Stimulated activated naive CD8-positive, alpha-beta T cell treated with anti-CD3 and anti-CD28 coated beads, Interleukin-15, Interleukin-2, amounts not matched to agents 100 U/mL and 50 U/mL, for 24 hours (primary cell): ENCODE data around the gene ERN2.
A peak's percentile ranks its signal among the peaks of the same experiment; 100 is the strongest.

Source experiments
- ATAC-seq: fragments of 150-1000 bp; cut with Tn5 transposase; one replicate; pipeline ENCODE4 v1.10.0; 2021
- DNase-seq: peaks from one replicate; pipeline ENCODE4 v3.0.0; 2021

The ERN2 gene

DNA sequence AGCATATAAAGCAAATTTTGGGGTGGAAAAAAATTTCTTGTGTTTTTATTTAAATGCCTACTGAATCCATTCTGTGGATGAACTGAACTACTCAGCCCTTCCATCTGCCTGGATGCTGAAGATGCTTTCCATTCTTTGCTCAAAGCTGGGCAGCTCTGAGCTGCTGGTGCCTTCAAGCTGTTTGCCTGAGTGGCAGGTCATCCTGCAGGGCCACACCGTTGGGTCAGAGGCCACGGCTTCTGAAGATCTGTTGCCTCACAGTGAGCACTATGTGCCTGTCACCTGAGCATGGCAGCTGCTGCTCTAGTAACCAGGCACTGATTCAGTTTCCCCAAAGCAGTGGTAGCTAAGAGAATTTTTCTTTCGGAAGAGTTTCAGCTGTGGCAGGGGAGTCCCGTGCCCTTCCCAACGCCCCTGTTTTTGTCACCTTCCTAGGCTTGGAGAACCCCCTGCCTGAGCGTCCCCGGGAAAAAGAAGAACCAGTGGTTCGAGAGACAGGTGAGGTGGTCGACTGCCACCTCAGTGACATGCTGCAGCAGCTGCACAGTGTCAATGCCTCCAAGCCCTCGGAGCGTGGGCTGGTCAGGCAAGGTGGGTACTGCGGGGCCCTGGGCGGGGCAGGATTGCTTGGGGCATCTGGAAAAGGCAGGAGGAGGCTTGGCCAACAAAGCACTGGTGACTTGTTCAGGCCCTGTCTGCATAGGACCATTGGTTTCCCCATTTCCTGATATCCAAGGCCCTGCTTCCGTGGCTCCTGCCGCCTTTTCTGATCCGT lies 25.8 kb downstream of the ERN2 start:
- DNase-seq: no peak
- no peak for ATAC-seq

DNA sequence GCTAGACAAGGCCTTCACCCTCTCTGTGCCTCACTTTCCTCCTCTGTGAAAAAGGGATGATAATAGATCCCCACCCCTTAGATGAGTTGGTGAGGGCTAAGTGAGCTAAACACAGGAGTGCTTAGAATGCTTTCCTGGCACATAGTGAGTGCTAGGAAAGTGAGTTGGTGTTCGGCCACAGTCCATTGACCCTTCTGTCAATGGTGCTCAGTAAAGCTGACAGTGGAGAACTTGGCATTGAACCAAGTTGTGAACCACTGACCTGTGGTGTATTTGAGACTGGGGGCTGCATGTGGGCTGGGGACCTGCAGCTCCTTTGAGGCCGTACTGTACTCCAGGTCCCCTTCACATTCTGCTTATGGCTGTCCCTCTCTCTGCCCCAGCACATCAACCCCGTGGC lies 29.5 kb downstream of the ERN2 start:
- ATAC-seq (no peak), DNase-seq (no peak)

DNA sequence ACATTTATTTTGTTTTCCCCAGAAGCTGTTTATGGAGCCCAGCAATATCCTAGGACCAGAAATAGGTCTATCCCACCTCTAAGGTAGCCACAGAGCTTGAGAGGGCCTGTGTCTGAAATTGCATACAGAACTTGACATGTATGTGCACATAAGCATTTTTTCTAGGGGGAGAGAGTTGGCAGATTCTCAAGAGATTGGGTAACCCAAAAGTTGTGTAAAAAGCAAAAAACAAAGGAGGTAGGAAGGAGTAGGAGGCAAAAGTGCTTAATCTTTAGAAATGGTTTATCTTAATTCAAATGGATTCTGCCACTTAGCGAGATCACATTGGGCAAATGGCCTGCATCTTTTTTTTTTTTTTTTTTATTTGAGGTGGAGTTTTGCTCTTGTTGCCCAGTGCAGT lies 30.8 kb downstream of the ERN2 start:
- ATAC-seq (no peak), DNase-seq (no peak)

DNA sequence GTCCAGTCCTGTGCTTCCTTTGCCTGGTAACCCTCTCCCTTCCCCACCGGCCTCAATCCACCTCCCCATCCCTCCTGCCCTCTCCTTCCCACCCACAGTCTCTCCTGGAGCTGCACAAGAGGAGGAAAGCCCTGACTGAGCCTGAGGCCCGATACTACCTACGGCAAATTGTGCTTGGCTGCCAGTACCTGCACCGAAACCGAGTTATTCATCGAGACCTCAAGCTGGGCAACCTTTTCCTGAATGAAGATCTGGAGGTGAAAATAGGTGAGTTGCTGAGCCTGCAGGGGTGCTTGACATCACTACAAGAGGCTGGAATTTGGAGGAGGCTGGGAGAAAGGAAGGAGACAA lies 33.1 kb downstream of the ERN2 start:
- ATAC-seq: no peak
- no peak for DNase-seq

DNA sequence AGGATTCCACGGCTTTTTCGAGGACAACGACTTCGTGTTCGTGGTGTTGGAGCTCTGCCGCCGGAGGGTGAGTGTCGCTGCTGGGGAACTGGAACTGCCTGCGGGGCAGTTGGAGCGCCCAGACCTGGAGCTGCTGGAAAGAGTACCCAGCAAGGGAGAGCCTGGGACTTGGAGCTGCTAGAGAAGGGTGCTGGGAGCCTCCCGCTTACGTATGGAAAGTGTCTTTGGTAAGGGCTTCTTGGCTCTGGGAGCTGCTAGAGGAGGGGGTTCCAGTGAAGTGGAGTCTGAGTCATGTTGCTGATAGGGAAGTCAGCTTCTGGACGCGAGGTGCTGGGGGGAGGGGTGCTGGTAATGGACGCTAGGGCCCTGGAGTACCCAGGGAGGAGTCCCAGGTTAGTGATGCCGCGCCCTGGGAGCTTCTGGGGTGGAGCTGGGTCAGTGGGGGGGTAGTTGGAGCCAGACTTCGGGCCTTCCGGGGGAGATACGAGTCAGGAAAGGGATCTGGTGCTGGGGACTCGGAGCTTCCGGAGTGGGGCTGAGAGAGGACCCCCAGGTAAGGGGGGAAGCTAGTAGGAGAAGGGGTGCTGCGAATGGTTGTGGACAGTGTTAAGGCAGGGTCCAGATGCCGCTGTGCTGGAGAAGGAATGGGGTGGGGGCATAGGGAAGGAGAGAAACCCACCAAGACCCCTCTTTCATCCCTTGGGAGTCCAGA lies 33.6 kb downstream of the ERN2 start:
- ATAC-seq (no peak), DNase-seq (peak; percentile 51)

DNA sequence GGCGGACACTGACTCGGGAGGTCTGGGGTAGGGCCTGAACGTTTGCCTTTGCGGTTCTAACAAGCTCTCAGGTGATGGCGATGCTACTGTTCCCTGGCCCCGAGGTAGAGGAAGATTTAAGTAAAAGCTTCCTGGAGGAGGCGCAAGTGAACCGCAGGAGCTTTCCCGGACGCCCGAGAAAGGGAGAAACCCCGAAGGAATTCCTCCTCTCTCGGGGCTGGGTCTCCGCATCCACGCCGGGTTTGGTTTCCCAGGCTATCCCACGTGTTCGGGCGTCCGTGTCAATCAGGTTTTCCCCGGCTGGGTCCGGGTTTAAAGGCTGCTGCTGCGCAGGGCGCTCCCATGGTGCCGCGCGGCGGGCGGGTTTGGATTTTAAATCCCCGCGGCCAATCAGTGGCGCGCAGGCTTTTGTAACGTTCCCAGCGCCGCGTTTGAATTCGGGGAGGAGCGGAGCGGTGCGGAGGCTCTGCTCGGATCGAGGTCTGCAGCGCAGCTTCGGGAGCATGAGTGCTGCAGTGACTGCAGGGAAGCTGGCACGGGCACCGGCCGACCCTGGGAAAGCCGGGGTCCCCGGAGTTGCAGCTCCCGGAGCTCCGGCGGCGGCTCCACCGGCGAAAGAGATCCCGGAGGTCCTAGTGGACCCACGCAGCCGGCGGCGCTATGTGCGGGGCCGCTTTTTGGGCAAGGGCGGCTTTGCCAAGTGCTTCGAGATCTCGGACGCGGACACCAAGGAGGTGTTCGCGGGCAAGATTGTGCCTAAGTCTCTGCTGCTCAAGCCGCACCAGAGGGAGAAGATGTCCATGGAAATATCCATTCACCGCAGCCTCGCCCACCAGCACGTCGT lies 34.4 kb downstream of the ERN2 start, which contains the start of gene PLK1:
PLK1 (plus strand) TSS at position 460 of the 844 bp plus-strand sequence; CDS start at position 504, 44 bp downstream.
- ATAC-seq (peak; percentile 97), DNase-seq (peak; percentile 87)

DNA sequence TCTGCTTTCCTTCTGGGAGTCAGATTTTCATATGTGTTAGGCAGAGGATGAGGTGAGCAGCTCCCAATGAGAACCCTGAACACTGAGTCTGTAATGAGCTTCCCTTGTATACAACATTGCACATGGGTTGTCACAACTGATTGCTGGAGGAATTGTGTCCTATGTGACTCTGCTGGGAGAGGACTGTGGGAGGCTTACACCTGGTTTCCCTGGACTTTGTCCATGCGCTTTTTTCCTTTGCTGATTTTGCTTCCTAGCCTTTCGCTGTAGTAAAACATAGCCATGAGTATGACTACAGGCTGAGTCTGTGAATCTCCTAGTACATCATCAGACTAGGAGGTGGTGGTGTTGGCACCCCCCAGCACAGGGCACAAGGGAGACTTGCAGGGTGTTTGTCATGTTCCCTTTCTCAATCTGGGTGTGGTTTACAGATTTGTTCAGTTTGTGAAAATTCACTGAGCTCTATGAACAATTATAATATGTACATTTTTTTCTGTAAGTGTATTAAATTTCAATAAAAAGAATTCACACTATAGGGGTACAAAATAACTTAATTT lies 36.0 kb downstream of the ERN2 start:
- ATAC-seq (no peak), DNase-seq (no peak)

DNA sequence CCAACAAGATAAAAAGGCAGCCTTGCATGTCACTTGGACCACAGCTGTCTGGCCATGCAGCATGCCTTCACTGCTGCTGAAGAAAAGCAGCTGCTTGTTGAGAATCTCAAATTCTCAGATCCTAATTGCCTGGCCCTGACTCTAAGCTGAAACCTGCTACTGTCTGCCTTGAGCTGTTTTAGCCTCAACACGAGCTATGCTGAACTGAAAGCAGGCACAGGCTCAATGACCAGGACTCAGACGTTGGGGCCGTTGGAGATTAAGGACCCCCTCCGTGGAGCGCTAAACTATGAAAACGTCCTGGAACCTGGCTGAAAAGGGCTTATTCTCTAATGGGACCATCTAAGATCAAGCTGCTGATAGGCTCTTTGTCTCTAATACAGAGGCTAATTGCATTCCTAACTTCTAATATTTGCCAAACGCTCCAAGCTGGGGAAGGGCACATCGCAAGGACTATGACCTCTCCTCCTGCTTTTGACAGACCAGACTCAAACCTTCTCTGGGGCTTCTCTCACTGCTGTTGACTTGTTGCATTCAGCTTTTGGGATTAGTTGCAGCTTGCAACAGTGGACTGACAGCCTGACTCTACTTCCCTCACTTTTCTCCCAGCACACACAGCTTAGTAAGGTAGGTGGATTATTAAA lies 38.9 kb downstream of the ERN2 start:
- ATAC-seq (no peak), DNase-seq (no peak)

DNA sequence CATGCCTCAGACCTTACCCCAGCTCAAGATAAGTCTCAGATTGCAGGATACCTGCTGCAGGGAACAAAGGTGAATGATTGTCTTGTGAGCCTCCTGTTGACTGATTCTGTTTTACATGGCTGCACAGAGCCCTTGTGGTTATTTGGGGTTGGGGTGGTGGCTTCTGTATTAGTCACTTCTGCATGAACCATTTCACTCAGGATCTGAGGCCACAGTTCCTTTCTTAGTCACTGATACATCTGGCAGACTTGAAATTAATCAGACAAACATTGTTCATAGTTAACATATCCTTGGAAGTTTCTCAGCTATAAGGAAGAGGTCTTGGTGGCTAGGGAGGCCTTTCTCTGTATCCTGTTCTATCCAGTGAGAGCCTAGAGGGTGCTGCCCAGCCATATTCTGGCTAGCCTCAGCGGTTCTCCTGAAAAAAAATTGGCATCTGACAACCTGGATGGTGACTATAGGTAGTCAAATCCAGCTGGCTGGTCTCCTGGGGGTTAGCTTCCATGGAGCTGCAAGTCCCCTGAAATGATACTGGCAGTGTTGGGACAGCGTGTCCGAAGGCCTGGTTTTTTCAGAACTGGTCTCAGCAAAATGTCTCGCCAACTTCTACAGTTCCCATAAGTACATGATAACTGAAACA lies 42.8 kb downstream of the ERN2 start:
- DNase-seq (peak; percentile 55), ATAC-seq (peak; percentile 98)

DNA sequence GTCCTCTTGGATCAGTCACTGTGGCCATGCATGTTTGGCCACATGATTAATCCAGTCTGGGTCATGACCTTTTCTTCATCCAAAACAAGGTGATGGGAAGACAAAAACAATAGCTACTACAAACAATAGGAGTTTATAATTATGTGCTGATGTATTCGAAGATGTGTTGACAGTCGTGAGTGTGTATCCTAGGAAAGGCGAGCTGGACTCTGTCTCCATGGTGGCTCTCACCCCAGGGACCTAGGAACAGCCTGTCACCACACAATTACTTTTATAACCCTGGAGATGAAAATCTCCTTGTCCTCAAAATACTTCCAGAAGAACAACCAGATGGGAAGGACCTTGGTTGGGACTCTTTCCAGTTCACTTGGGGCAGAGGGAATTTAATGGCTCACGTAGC lies 44.1 kb downstream of the ERN2 start:
- no peak for DNase-seq
- ATAC-seq: no peak

DNA sequence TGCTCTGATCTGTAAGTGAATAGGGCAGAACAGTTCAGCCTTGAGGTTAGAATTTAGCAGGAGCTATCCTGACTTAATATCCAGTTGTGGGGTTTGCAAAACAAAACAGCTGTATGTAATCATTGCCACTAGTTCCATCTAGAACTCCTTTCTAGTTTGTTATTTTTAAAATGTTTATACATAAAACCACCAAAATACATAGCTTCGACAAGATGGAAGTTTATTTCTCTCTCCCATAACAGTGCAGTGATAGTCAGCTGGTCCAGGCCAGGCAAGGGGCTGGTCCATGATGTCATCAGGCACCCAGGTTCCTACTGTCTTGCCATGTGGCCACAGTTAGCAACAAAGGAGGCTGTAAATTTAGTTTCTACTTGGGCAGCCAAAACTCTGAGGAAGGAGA lies 44.8 kb downstream of the ERN2 start:
- no peak for ATAC-seq
- no peak for DNase-seq

DNA sequence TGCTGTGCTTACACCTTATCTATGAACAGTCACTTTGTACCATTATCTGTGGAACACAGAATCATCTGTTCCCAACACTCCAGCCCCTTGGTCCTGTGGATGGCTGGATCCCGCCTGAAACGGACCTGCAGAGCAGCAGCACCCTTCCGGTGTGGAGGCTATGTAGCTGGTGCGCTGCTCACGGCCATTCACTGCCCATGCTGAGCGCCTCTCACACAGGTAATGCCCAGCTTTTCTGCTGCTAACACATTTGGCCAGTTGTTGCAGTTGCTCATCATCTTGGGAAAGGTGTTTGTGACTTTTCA lies 45.7 kb downstream of the ERN2 start:
- ATAC-seq: no peak
- no peak for DNase-seq

DNA sequence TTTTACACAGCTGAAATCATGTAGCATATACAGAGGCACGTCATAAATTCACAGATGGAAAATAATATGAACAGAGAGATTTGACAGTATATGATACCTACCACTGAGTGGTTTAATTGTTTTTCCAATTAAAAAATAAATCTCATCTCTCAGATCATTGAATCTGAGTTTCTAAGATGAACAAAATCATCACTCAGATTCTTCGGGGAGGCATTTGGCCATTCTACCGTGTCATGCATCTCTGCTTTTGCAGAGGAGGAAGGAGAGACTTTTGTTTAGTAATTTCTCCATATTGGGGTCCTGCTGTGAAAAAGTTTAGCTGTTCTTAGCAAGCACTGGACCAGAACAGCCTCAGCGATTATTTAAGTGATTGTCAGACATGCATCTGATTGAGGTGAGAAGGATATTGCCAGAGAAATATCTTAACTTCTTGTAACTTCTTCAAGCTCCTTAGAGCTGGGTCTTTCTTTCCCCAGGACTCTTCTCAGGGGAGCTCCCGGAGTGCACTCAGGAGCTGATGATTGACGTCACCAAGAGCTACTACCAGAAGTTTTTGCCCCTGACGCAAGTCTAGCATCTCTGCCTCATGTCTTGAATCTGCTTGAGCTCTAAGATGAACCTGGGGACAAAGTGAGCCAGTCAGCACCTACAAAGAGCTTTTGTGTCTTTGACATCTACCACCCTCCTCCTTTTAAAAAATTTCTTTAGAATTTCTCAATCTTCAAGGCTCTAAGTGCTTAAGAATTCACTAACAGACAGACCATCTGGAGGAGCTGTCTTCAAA lies 46.3 kb downstream of the ERN2 start:
- ATAC-seq: no peak
- DNase-seq: no peak

DNA sequence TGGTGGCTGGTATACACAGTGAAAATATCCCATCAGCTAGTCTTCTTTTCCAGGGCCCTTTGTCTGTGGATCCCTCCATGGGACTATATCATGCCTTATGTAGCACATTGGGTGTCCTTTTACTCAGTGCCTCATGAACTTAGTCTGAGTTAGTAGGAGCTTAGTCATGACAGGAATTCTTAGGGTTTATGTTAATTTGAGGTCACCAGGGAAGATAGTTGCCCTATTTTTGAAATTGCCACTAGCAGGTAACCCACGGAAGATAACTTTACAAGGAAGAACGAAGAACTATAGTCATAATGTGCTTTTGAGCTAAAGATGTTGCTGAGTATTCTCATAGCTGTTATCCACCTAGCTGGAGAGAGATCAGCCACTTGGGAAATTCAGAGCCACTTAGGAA lies 49.1 kb downstream of the ERN2 start:
- DNase-seq: no peak
- ATAC-seq: peak; percentile 28

DNA sequence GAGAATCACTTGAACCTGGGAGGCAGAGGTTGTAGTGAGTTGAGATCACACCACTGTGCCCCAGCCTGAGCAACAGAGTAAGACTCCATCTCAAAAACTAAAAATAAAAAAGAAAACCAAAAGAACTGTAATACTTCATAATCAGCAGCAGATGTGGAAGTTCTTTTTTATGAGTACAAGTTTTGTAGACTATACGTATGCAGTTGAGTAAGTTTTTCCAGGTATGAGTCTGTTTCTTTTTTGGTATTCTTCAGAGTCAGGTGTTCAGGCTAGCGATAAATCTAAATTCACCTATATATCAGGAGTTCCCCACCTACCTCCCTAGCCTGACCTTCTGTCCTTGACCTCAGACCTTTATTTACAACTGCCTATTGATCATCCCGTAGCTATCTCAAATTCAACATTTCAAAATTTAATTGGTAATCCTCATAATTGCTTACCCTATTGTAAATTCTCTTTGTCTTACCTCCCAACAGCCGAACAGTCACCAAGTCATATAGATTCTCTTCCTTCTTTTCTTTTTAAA lies 61.0 kb downstream of the ERN2 start:
- DNase-seq (no peak), ATAC-seq (peak; percentile 36)

DNA sequence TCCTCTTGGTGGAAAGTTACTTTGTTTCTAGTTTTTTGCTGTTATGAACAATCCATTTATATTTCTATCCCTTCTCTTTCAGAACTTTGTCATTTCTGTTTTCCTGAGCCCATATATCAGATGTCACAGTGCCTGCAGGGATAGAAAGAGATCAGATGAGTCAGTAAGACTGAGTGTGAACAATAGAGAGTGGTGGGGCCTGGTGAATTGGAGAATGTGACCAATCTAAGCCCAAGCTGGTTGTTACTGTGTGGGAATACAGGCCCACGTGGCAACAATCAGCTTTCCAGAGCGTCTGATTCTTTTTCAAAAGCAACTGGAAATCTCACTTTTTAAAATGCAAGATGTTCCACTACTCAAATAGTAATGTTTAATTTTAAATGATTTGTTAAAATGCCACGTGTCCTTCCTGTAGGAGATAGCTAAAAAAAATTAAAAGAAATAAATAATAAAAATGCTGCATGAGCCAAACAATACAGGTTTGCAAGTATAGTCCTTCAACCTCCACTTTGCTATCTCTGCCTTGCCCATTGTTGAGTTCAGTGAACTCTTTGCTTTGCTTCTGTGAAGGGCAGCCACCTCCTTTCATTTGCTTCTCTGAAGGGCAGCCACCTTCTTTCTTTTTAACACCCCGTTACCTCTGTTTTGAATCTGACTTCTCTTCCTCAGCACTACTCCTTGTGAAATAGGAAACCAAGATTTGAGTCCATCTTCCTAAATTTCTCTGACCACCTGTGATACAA lies 62.2 kb downstream of the ERN2 start:
- ATAC-seq (peak; percentile 76), DNase-seq (no peak)

DNA sequence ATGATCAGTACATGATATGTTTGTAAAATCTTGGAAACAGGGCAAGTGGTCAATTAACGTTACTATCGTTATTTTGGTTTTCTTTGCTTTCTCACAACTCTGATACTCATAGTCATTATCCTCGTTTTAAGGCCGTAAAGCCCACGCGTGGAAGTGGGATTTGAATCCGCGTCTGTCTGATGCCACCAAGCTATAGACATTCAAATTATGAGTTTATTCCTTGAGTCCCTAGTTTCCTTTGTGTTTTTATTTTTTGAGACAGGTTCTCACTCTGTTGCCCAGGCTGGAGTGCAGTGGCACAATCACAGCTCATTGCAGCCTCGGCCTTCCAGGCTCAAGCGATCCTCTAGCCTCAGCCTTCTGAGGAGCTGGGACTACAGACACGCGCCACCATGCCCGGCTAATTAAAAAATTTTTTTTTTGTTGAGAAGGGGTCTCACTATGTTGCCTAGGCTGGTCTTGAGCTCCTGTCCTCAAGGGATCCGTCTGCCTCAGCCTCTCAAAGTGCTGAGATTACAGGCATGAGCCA lies 70.7 kb downstream of the ERN2 start:
- DNase-seq (no peak), ATAC-seq (no peak)

DNA sequence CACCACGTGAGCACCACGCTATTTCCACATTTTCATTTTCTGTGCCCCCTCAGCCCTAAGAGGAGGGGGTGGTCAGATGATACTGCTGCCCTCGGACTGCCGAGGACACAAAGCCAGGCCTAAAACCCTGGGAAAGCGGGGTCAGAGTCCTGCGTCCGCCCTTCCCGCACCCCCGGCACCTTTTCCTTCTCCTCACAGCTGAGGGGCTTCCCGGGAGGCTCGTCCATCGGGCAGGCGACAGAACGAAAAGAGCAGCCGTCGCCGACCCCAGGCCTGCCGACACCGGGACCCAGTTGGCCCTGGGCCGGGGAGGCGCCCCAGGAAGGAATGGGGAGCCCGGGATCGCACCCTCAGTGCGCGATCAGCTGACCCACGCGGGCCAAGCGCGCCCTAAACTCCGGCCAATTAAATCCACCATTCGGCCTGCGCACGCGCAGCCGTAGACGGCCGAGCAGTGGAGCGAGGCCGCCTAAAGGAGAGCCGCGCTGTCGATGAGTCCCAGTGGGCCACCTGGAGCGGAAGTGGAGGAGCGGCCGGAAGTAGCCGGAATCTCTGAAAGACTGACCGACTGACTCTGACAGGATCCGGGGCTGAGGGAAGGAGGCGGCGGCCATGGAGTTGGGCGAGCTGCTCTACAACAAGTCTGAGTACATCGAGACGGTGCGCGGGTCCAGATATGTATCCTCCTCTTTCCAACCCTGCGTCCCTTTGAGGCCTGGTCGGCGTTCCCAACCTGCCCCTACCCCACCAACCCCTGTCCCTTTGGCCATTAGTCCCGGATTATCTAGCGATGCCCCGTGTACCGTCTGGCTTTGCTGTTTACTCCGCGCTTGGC lies 71.9 kb downstream of the ERN2 start, which contains the start of the genes DCTN5 and PALB2:
DCTN5 (plus strand) TSS at position 536 of the 835 bp plus-strand sequence; CDS start at position 613, 77 bp downstream.
PALB2 (minus strand) TSS at position 380 of the 835 bp plus-strand sequence; CDS start at position 227, 153 bp downstream.
- DNase-seq (peak; percentile 91), ATAC-seq (peak; percentile 99)

DNA sequence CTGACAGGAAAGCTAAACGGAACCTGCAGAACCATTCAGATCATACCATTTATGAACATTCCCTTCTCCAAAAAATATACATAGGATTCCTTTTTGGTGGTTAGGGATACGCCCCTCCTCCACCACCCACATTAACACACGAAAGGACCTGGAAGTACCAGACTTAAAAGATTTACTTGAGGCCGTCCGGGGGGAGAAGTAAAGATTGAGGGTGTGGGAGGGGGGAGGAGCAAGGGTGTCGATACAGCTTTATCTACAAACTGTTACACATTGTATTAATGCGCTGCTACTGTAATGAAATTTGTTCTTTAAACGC lies 72.4 kb downstream of the ERN2 start:
- no peak for ATAC-seq

More for the DNA sequence above, 72.4 kb downstream of the ERN2 start:
- DNase-seq: no peak
